T1000 (cell line): ENCODE measurements around the gene PHB1.
"Not testable (repeated sequence)": the region's sequence is repeated elsewhere in the genome, so short reads cannot be mapped to it uniquely, and the experiment has no call there.

Experiments
- DNase-seq: peaks from one replicate; lab custom pipeline; 2025; ENCODE audit warnings: mixed read lengths; lab: John Stamatoyannopoulos, UW

Gene PHB1

GRCh38 chr17:49378311-49378710 is 36.4 kb downstream of the PHB1 start:
- no peak for DNase-seq

- DNase-seq, result no peak
These were observed 39.1 kb downstream of the PHB1 start for GRCh38 chr17:49375544-49375943.

GRCh38 chr17:49373115-49373514 is 41.6 kb downstream of the PHB1 start:
- DNase-seq, result no peak

GRCh38 chr17:49372425-49372824 is 42.3 kb downstream of the PHB1 start:
- no peak for DNase-seq

GRCh38 chr17:49370971-49371834 is 43.5 kb downstream of the PHB1 start:
- DNase-seq, result no peak

GRCh38 chr17:49369760-49370159 is 44.9 kb downstream of the PHB1 start:
- no peak for DNase-seq

- DNase-seq, result no peak
These were observed 45.6 kb downstream of the PHB1 start for GRCh38 chr17:49369089-49369488.

GRCh38 chr17:49365667-49366066 is 49.0 kb downstream of the PHB1 start:
- no peak for DNase-seq

- not testable (repeated sequence) for DNase-seq
These were observed 49.6 kb downstream of the PHB1 start for GRCh38 chr17:49365126-49365525.

- DNase-seq, result no peak
These were observed 50.6 kb downstream of the PHB1 start for GRCh38 chr17:49364119-49364518.

GRCh38 chr17:49363251-49363650 is 51.4 kb downstream of the PHB1 start:
- DNase-seq, result no peak

- no peak for DNase-seq
These were observed 52.0 kb downstream of the PHB1 start for GRCh38 chr17:49362723-49363117.

- peak; percentile 90 for DNase-seq
These were observed 52.6 kb downstream of the PHB1 start, which contains the start of gene ZNF652 for GRCh38 chr17:49361902-49362722. Gene ZNF652, minus strand, starts transcription at chr17:49362250. Its CDS starts 44,525 bp downstream, at chr17:49317725.

GRCh38 chr17:49361129-49361901 is 53.4 kb downstream of the PHB1 start:
- DNase-seq, result no peak

- DNase-seq, result no peak
These were observed 53.9 kb downstream of the PHB1 start for GRCh38 chr17:49360796-49361128.

- no peak for DNase-seq
These were observed 54.5 kb downstream of the PHB1 start for GRCh38 chr17:49359990-49360795.

GRCh38 chr17:49358641-49359247 is 55.9 kb downstream of the PHB1 start:
- DNase-seq, result no peak

- no peak for DNase-seq
These were observed 57.2 kb downstream of the PHB1 start for GRCh38 chr17:49357516-49357915.

GRCh38 chr17:49356320-49356719 is 58.4 kb downstream of the PHB1 start:
- DNase-seq, result no peak
